Mesothelial cell of epicardium (in vitro differentiated cells): ENCODE results near the gene FRRS1L. TPM values are rescaled to one million over a fixed set of nuclear protein-coding genes. Genes with fewer than 3 reads are reported as not detected.
"Not testable (repeated sequence)": the region's sequence is repeated elsewhere in the genome, so short reads cannot be mapped to it uniquely, and the experiment has no call there.

Source experiments
- DNase-seq, 2 experiments: peaks; one replicate each; pipeline ENCODE4 v3.0.0; 2021; ENCODE audit warnings: low spot score in 2 of 2; ENCODE audit not compliant: unreplicated experiment in 2 of 2
- H3K27ac Mint-ChIP-seq: 2 replicates; pipeline ENCODE4 v1.8.0; 2021; ENCODE audit warnings: mixed read lengths
- H3K27me3 Mint-ChIP-seq: 2 replicates; pipeline ENCODE4 v1.8.0; 2021; ENCODE audit warnings: low read depth, mixed read lengths
- H3K36me3 Mint-ChIP-seq: 2 replicates; pipeline ENCODE4 v1.8.0; 2021; ENCODE audit warnings: mixed read lengths
- H3K4me1 Mint-ChIP-seq: 2 replicates; pipeline ENCODE4 v1.8.0; 2021; ENCODE audit warnings: mixed read lengths
- H3K4me3 Mint-ChIP-seq: 2 replicates; pipeline ENCODE4 v1.8.0; 2021; ENCODE audit warnings: mild to moderate bottlenecking, moderate library complexity, mixed read lengths
- H3K9me3 Mint-ChIP-seq: 2 replicates; pipeline ENCODE4 v1.8.0; 2021; ENCODE audit warnings: mixed read lengths
- total RNA-seq: library from RNA; stranded (reverse); gene quantifications from 3 replicates; pipeline ENCODE4 v1.2.1, GENCODE V29; 2021
- TF ChIP-seq, protein P1 (sequence below): fragments of 200-600 bp; sonication (generic); IDR thresholded peaks from one replicate; pipeline ENCODE4 v1.5.0; 2021; ENCODE audit warnings: antibody characterized with exemption; ENCODE audit not compliant: unreplicated experiment

Gene FRRS1L
- total RNA-seq, 1 donor from 2014 or later: 14.4 TPM

DNA sequence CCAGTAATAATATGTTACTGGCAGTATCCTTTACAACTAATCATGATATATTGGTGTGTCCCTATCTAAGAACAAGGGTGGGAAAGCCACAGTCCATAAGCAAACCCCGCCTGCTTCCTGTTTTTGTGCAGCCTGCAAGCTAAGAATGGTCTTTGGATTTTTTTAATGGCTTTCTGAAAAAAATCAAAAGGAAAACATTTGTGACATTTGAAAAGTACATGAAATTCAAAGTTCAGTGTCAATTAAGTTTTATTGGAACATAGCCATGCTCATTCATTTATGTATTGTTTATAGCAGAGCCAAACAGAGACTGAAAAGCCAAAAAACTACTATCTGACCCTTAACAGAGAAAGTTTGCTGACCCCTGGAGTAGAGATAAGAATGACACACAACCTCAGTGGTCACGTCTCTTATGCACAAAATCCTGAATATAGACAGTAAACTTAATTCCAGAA lies 34.5 kb downstream of the FRRS1L start:
- Mint-ChIP-seq H3K36me3 (peaks cover 2% of the 10 kb centered on the region), H3K9me3 (no peaks in the 10 kb centered on the region), H3K4me1 (no peaks in the 10 kb centered on the region), H3K27ac (no peak overlapping the region), H3K4me3 (no peak overlapping the region), H3K27me3 (no peaks in the 10 kb centered on the region)
- DNase-seq: no peak
- TF ChIP-seq, protein P1, sequence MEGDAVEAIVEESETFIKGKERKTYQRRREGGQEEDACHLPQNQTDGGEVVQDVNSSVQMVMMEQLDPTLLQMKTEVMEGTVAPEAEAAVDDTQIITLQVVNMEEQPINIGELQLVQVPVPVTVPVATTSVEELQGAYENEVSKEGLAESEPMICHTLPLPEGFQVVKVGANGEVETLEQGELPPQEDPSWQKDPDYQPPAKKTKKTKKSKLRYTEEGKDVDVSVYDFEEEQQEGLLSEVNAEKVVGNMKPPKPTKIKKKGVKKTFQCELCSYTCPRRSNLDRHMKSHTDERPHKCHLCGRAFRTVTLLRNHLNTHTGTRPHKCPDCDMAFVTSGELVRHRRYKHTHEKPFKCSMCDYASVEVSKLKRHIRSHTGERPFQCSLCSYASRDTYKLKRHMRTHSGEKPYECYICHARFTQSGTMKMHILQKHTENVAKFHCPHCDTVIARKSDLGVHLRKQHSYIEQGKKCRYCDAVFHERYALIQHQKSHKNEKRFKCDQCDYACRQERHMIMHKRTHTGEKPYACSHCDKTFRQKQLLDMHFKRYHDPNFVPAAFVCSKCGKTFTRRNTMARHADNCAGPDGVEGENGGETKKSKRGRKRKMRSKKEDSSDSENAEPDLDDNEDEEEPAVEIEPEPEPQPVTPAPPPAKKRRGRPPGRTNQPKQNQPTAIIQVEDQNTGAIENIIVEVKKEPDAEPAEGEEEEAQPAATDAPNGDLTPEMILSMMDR: no peak

DNA sequence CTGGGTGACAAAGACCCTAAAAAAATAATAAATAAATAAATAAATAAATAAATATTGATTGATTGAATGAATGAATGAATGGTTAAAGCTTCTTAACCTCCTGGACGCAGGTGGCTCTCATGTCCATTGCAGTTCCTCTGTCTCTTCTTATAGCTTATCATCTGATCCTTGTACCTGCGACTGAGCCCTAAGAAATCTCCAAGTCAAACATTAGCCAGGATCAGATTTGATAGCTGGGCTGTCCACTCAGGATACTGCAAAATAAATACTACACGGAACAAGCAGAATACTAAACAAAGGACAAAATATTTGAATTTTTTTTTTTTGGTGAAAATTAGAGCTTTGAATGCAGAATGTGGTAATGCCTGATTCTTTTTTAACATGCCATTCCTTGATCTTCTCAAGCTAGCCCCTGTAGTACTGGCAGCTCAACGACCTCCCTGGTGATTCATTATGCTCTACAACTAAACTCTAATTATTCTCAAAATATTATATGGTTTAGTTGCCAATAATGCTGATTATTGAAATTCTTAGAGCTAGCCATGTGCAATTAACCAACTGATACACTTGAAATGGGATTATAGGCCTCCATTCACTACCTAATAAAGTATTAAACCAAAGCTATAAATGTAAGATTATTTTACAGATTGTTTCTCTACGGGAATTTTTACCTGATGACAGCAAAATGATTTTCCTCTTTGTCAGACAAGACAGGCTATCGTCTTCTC lies 37.4 kb downstream of the FRRS1L start:
- Mint-ChIP-seq H3K4me3 (no peak overlapping the region), H3K9me3 (no peaks in the 10 kb centered on the region)

DNA sequence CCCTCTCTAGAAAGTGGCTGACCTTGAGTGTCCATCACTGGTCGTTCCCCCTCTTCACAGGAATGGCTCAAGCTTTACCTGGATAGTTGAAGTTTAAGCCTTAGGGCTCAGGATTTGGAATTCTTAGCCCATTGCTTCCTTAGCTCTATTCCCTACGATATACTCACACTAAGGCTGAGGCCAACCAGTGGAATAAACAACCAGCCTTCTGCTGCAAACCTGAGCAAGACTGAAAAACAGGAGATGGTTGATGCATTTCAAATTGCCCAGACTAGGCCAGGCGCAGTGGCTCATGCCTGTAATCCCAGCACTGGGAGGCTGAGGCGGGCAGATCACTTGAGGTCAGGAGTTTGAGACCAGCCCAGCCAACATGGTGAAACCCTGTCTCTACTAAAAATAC lies 40.4 kb downstream of the FRRS1L start:
- H3K27ac Mint-ChIP-seq, DNase-seq, H3K27me3 Mint-ChIP-seq, H3K4me3 Mint-ChIP-seq, H3K9me3 Mint-ChIP-seq, H3K4me1 Mint-ChIP-seq, H3K36me3 Mint-ChIP-seq: not testable (repeated sequence)

More for the DNA sequence above, 37.4 kb downstream of the FRRS1L start:
- Mint-ChIP-seq H3K4me1 (no peaks in the 10 kb centered on the region), H3K27me3 (no peaks in the 10 kb centered on the region), H3K36me3 (no peaks in the 10 kb centered on the region), H3K27ac (no peak overlapping the region)
- TF ChIP-seq, protein P1: no peak
- no peak for DNase-seq

DNA sequence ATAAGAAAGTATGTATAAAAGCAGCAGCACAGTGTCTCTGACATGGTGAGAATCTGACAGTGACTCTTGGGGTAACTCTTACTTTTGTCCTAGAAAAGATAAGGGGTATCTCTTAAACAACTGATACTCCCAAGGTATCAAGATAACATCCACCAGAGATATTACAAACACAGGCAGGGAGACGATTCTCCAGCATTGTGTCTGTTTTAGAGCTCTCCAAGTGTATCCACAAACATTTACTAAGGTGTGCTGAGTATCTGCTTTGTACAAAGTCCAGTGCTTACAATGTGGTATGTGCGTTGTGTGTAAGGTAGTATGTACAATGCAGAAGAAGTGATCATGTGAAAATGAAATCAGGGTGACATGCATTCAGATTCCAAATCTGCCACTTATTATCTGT lies 42.9 kb downstream of the FRRS1L start:
- Mint-ChIP-seq H3K36me3 (no peaks in the 10 kb centered on the region), H3K4me1 (peaks cover 13% of the 10 kb centered on the region), H3K27ac (no peak overlapping the region), H3K4me3 (no peak overlapping the region), H3K9me3 (no peaks in the 10 kb centered on the region), H3K27me3 (no peaks in the 10 kb centered on the region)
- TF ChIP-seq, protein P1: no peak
- DNase-seq: no peak

DNA sequence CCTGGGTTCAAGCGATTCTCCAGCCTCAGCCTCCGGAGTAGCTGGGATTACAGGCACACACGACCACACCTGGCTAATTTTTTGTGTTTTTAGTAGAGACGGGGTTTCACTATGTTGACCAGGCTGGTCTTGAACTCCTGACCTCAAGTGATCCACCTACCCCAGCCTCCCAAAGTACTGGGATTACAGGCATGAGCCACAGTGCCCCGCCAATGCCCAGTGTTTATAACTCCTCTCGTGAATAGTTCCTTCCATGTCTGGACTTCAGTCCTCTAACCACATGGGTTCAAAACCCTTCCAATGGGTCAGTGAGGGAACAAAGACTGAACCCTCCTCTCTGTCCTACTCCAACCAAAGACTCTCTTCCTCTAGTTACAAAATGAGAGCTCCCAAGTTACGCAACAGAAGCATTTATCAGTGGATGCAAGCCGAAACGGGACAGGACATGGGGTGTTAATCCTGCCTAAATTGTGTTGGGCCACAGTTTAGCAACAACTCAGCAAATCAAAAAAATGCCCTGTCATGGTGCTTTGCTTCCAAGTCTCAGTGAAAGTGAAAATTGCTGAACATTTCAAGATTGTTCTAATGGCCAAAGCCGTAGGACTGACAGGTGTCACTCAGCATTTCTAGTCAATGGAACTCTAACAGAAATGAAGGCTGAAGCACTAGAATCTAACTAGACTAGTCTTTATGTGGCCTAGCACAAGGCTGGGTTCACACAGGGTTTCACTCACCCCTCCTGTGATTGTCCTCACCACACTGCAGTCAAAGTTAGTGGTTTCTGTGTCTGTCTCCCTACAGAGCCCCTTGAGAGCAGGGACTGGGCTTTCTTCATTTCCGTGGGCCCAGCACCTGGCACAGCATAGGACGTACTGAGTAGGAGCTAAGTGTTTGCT lies 44.1 kb downstream of the FRRS1L start:
- Mint-ChIP-seq H3K27ac (no peak overlapping the region), H3K4me1 (peaks cover 23% of the 10 kb centered on the region), H3K9me3 (no peaks in the 10 kb centered on the region), H3K27me3 (no peaks in the 10 kb centered on the region), H3K36me3 (no peaks in the 10 kb centered on the region), H3K4me3 (no peak overlapping the region)
- DNase-seq: no peak
- TF ChIP-seq, protein P1: no peak
